CD8-positive, alpha-beta memory T cell (primary cell): ENCODE measurements around the gene FXR1. TPM values are rescaled to one million over a fixed set of nuclear protein-coding genes. Genes with fewer than 3 reads are reported as not detected.
"Not testable (repeated sequence)": the region's sequence is repeated elsewhere in the genome, so short reads cannot be mapped to it uniquely, and the experiment has no call there.

Source experiments
- CTCF ChIA-PET: fragments of 350-600 bp; sonication (Branson Sonifier 250); formaldehyde crosslinking; loops from one replicate; lab custom pipeline; 2021; ENCODE audit warnings: antibody characterized with exemption; lab: Charles Lee
- POLR2A ChIA-PET: fragments of 350-600 bp; sonication (Branson Sonifier 250); formaldehyde crosslinking; loops from one replicate; lab custom pipeline; 2021; ENCODE audit warnings: antibody characterized with exemption; lab: Charles Lee
- DNase-seq, 5 donors: peaks; one replicate each; pipeline versions ENCODE4 v3.0.0 to v3.0.0-alpha.2; 2020 to 2022; ENCODE audit warnings: mixed read lengths in 1 of 5
- H3K27ac ChIP-seq: one replicate; pipeline ENCODE4 v1.7.0; 2013; ENCODE audit warnings: low read depth, mild to moderate bottlenecking, low read length, moderate library complexity
- H3K27me3 ChIP-seq: 2 replicates; pipeline ENCODE4 v1.7.0; 2013; ENCODE audit warnings: low read length, mild to moderate bottlenecking; ENCODE audit not compliant: insufficient read depth, poor library complexity, severe bottlenecking
- H3K36me3 ChIP-seq: 2 replicates; pipeline ENCODE4 v1.7.0; 2013; ENCODE audit warnings: mild to moderate bottlenecking, low read length, moderate library complexity; ENCODE audit not compliant: insufficient read depth
- H3K4me1 ChIP-seq: 2 replicates; pipeline ENCODE4 v1.7.0; 2013; ENCODE audit warnings: mild to moderate bottlenecking, low read length, moderate library complexity; ENCODE audit not compliant: insufficient read depth
- H3K4me3 ChIP-seq: 2 replicates; pipeline ENCODE4 v1.7.0; 2013; ENCODE audit warnings: mild to moderate bottlenecking, low read length
- H3K9me3 ChIP-seq: 2 replicates; pipeline ENCODE4 v1.7.0; 2013; ENCODE audit warnings: mild to moderate bottlenecking, low read length
- H3K27ac Mint-ChIP-seq, 8 donors: one replicate each; pipeline ENCODE4 v1.8.0; 2020 to 2021; ENCODE audit warnings: mixed read lengths in 8 of 8, mild to moderate bottlenecking in 6 of 8, inconsistent platforms in 3 of 8, moderate library complexity in 3 of 8
- H3K27me3 Mint-ChIP-seq, 2 donors: one replicate each; pipeline ENCODE4 v1.8.0; 2020 to 2021; ENCODE audit warnings: mixed read lengths in 2 of 2, mild to moderate bottlenecking in 1 of 2, moderate library complexity in 1 of 2
- H3K36me3 Mint-ChIP-seq, 3 donors: one replicate each; pipeline ENCODE4 v1.8.0; 2020 to 2021; ENCODE audit warnings: mixed read lengths in 3 of 3, inconsistent platforms in 1 of 3, mild to moderate bottlenecking in 1 of 3
- H3K4me1 Mint-ChIP-seq, 3 donors: one replicate each; pipeline ENCODE4 v1.8.0; 2020 to 2021; ENCODE audit warnings: mixed read lengths in 3 of 3, inconsistent platforms in 1 of 3, mild to moderate bottlenecking in 1 of 3
- H3K4me3 Mint-ChIP-seq, 7 donors: one replicate each; pipeline ENCODE4 v1.8.0; 2020 to 2021; ENCODE audit warnings: mixed read lengths in 7 of 7, mild to moderate bottlenecking in 6 of 7, moderate library complexity in 4 of 7, inconsistent platforms in 2 of 7
- H3K9me3 Mint-ChIP-seq, 5 donors: one replicate each; pipeline ENCODE4 v1.8.0; 2020 to 2022; ENCODE audit warnings: mixed read lengths in 5 of 5, mild to moderate bottlenecking in 3 of 5, moderate library complexity in 2 of 5, inconsistent platforms in 1 of 5
- polyA plus RNA-seq: library from polyadenylated mRNA; unstranded; fragments of 300-500 nt; fragmentation: Illumina TruSeq; gene quantifications from one replicate; pipeline ENCODE4 v1.2.3, GENCODE V29; 2021
- total RNA-seq, 2 experiments: library from RNA; stranded (reverse); gene quantifications; one replicate each; pipeline ENCODE4 v1.2.3, GENCODE V29; 2021

The FXR1 gene
- total RNA-seq (100 to 1,000 TPM; 135 to 141 TPM), polyA plus RNA-seq (49.3 TPM)

GRCh38 chr3:180912304-180913296 lies at the start of gene FXR1:
TSS of gene FXR1 (plus strand) at chr3:180912670. CDS start at chr3:180912686, 16 bp downstream.
- POLR2A ChIA-PET: interaction anchor here (0.6 to 2.1 kb wide), 4 partner anchors 29 to 1880 kb away, joined by 5 to 13 read pairs (median 8); partner anchors contain the start of genes ATP11B, DNAJC19 and TTC14
- H3K4me1 ChIP-seq: peaks cover 35% of the 10 kb centered on the region
- no peaks in the 10 kb centered on the region for H3K27me3 ChIP-seq
- Mint-ChIP-seq H3K36me3 (peaks cover 0 to 32% (median 4%) of the 10 kb centered on the region in 3 donors), H3K27ac (peak within 1 kb of the TSS; percentile 91 to 99 (median 98)), H3K4me1 (peaks cover 62 to 76% (median 74%) of the 10 kb centered on the region in 3 donors), H3K27me3 (peaks cover 0 to 5% of the 10 kb centered on the region in 2 donors), H3K4me3 (peak within 1 kb of the TSS; percentile 91 to 98 (median 95)), H3K9me3 (peaks cover 0 to 3% (median 0%) of the 10 kb centered on the region in 5 donors)
- DNase-seq: peak; percentile 85 to 93 (median 89)
- H3K9me3 ChIP-seq: no peaks in the 10 kb centered on the region
- H3K27ac ChIP-seq: peak within 1 kb of the TSS; percentile 94
- CTCF ChIA-PET: interaction anchor here (0.7 to 1.7 kb wide), 9 partner anchors 9 to 311 kb away, joined by 3 to 5 read pairs (median 3); no protein-coding TSS in a partner anchor
- peak within 1 kb of the TSS; percentile 80 for H3K4me3 ChIP-seq
- H3K36me3 ChIP-seq: no peaks in the 10 kb centered on the region

DNA sequence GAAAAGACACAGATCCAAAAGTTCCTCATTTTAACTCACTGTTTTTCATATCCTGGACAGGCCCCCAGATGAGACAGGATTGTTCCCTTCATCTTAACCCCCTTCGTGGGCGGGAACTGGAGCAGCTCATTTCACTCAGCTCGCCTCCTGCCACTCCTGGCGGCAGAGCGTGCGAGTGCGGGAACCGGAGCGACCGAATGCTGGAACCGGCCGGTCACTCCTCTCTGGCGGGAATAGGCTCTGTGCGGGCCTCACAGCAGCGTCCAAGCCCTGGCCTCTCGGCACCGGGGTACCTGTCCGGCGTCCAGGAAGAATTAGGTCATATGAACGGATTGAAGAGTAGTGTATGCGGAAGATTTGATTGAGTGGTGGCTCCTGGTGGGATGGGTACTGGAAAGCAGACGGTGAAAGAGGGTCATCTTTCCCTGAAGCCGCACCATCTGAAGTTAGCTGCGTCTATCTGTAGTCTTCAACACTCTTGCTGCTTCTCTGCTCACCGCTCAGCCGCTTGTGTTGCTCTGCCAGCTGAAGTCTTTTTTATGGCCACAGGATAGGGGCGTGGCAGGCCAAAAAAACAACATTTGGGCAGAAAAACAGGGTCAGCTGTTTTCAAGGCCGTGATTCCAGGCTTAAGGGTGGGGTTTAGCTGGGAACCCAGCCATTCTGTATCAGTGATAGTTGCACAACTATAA lies 42.3 kb upstream of the FXR1 start:
- Mint-ChIP-seq H3K9me3 (no peaks in the 10 kb centered on the region), H3K36me3 (no peaks in the 10 kb centered on the region), H3K27ac (no peak overlapping the region), H3K4me3 (peak overlapping the region in 5 of 7 donors; percentile 0 to 35 (median 21)), H3K4me1 (peaks cover 5 to 8% (median 8%) of the 10 kb centered on the region in 3 donors), H3K27me3 (peaks cover 17 to 37% of the 10 kb centered on the region in 2 donors)
- no peaks in the 10 kb centered on the region for H3K36me3 ChIP-seq
- H3K27me3 ChIP-seq: no peaks in the 10 kb centered on the region
- no peak overlapping the region for H3K4me3 ChIP-seq
- no peak overlapping the region for H3K27ac ChIP-seq
- H3K9me3 ChIP-seq: no peaks in the 10 kb centered on the region
- H3K4me1 ChIP-seq: no peaks in the 10 kb centered on the region
- ChIA-PET POLR2A (no interaction called here), CTCF (no interaction called here)
- no peak for DNase-seq

DNA sequence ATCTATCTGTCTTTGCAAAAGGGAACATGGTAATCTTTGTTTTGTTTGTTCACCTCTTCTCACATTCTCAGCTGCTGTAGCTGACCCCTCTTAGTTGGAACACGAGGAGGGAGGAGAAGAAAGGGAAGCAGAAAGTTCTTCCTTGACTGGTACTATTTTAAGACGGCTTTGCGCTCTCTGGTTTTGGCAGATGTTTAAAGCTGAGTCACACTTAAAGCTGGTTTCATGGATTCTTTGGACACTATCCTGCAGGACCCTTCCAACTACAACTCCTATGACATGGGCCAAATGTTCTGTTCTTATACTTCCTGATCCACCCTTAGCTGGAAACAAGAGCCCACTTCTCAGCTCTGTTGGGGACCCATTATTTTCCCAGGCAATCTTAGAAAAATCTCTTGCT lies 40.6 kb upstream of the FXR1 start:
- no peaks in the 10 kb centered on the region for H3K9me3 Mint-ChIP-seq
- H3K27me3 ChIP-seq: no peaks in the 10 kb centered on the region
- H3K4me1 ChIP-seq: no peaks in the 10 kb centered on the region
- DNase-seq: no peak
- H3K4me1 Mint-ChIP-seq: peaks cover 5 to 8% (median 8%) of the 10 kb centered on the region in 3 donors
- peaks cover 12 to 49% of the 10 kb centered on the region in 2 donors for H3K27me3 Mint-ChIP-seq
- H3K27ac ChIP-seq: no peak overlapping the region
- ChIA-PET POLR2A (no interaction called here), CTCF (no interaction called here)
- H3K4me3 Mint-ChIP-seq: no peak overlapping the region
- H3K36me3 Mint-ChIP-seq: no peaks in the 10 kb centered on the region
- H3K36me3 ChIP-seq: no peaks in the 10 kb centered on the region
- no peak overlapping the region for H3K4me3 ChIP-seq
- no peaks in the 10 kb centered on the region for H3K9me3 ChIP-seq
- no peak overlapping the region for H3K27ac Mint-ChIP-seq

GRCh38 chr3:180872430-180872829 lies 40.0 kb upstream of the FXR1 start:
- H3K9me3 Mint-ChIP-seq: not testable (repeated sequence)

DNA sequence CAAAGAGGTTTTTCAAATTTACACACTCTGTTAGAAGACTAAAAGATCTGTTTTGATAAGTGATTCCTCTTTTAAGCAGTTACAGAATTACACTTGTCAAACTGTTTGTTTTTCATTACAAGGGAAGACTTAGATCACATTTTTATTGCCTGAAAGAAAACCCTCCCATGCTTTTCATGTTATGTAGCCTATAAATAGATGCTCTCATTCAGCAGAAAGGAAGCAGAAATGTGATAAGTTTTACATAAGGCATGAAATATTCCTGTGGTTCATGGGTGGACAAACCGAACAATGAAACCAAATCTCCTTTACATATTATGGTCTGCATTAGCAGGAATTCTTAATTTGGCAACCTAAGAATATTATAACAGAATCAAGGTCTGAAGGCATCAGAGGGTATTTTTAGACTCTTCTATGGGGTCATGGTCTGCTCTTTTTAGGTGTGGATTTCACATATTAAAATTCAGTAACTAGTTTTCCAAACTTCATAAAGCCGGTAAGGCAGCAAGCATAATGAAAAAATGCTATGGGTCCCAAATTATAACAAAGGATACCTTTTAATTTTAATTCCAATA lies 37.3 kb upstream of the FXR1 start:
- POLR2A ChIA-PET: no interaction called here
- Mint-ChIP-seq H3K27me3 (peaks cover 3 to 44% of the 10 kb centered on the region in 2 donors), H3K36me3 (no peaks in the 10 kb centered on the region), H3K4me1 (peaks cover 1 to 4% (median 3%) of the 10 kb centered on the region in 3 donors), H3K27ac (no peak overlapping the region), H3K4me3 (no peak overlapping the region), H3K9me3 (no peaks in the 10 kb centered on the region)
- H3K27me3 ChIP-seq: no peaks in the 10 kb centered on the region
- no peak for DNase-seq
- no peaks in the 10 kb centered on the region for H3K4me1 ChIP-seq
- H3K36me3 ChIP-seq: no peaks in the 10 kb centered on the region
- CTCF ChIA-PET: no interaction called here
- no peak overlapping the region for H3K4me3 ChIP-seq
- H3K27ac ChIP-seq: no peak overlapping the region
- H3K9me3 ChIP-seq: no peaks in the 10 kb centered on the region

More at GRCh38 chr3:180872430-180872829, 40.0 kb upstream of the FXR1 start:
- CTCF ChIA-PET, H3K27ac Mint-ChIP-seq, H3K27ac ChIP-seq, H3K36me3 Mint-ChIP-seq, DNase-seq, H3K9me3 ChIP-seq, H3K4me1 Mint-ChIP-seq, H3K4me1 ChIP-seq, H3K36me3 ChIP-seq, H3K4me3 ChIP-seq, H3K27me3 ChIP-seq, H3K4me3 Mint-ChIP-seq, POLR2A ChIA-PET: not testable (repeated sequence)
- peaks cover 12 to 54% of the 10 kb centered on the region in 2 donors for H3K27me3 Mint-ChIP-seq

GRCh38 chr3:180881065-180881801 lies 31.2 kb upstream of the FXR1 start:
- Histone ChIP-seq H3K4me3 (no peak overlapping the region), H3K36me3 (no peaks in the 10 kb centered on the region), H3K9me3 (no peaks in the 10 kb centered on the region), H3K4me1 (no peaks in the 10 kb centered on the region), H3K27me3 (no peaks in the 10 kb centered on the region), H3K27ac (no peak overlapping the region)
- ChIA-PET POLR2A (no interaction called here), CTCF (no interaction called here)
- no peak overlapping the region for H3K4me3 Mint-ChIP-seq
- no peak for DNase-seq
- H3K27me3 Mint-ChIP-seq: peaks cover 10 to 46% of the 10 kb centered on the region in 2 donors
- no peaks in the 10 kb centered on the region for H3K36me3 Mint-ChIP-seq
- peaks cover 0 to 3% (median 0%) of the 10 kb centered on the region in 5 donors for H3K9me3 Mint-ChIP-seq
- H3K4me1 Mint-ChIP-seq: no peaks in the 10 kb centered on the region
- H3K27ac Mint-ChIP-seq: no peak overlapping the region

DNA sequence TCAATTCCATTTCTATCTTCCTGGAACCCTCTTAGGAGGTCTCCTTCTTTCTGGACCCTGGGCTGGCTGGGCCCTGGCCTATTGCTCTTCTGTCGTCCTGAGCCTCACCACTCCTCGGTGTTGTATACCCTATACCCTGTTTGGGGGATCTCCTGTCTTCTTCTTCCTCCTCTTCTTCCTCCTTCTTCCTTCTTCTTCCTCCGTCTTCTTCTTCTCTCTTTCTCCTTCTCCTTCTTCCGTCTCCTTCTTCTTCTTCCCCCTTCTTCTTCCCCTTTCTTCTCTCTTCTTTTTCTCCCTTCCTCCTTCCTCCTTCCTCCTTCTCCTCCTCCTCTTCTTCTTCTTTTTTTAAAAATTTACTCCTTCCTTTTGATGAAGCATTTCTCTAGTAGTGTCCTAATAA lies 30.4 kb upstream of the FXR1 start:
- H3K4me3 Mint-ChIP-seq: no peak overlapping the region
- H3K4me1 ChIP-seq: no peaks in the 10 kb centered on the region
- ChIA-PET POLR2A (no interaction called here), CTCF (no interaction called here)
- DNase-seq: no peak
- H3K27ac Mint-ChIP-seq: no peak overlapping the region
- no peaks in the 10 kb centered on the region for H3K9me3 ChIP-seq
- H3K36me3 ChIP-seq: no peaks in the 10 kb centered on the region
- no peaks in the 10 kb centered on the region for H3K4me1 Mint-ChIP-seq
- H3K27me3 ChIP-seq: no peaks in the 10 kb centered on the region
- no peak overlapping the region for H3K4me3 ChIP-seq
- H3K9me3 Mint-ChIP-seq: peaks cover 0 to 9% (median 4%) of the 10 kb centered on the region in 5 donors
- H3K27ac ChIP-seq: no peak overlapping the region
- peaks cover 10 to 43% of the 10 kb centered on the region in 2 donors for H3K27me3 Mint-ChIP-seq
- H3K36me3 Mint-ChIP-seq: no peaks in the 10 kb centered on the region
